SJSA1 (cell line): ENCODE results near the gene IKBKG. TPM values are rescaled to one million over a fixed set of nuclear protein-coding genes. Genes with fewer than 3 reads are reported as not detected.
A peak's percentile ranks its signal among the peaks of the same experiment; 100 is the strongest.
"Not testable (repeated sequence)": the region's sequence is repeated elsewhere in the genome, so short reads cannot be mapped to it uniquely, and the experiment has no call there.

Experiments used
- DNase-seq, 2 experiments: peaks; one replicate each; pipeline ENCODE4 v3.0.0-alpha.2; 2015 to 2020; ENCODE audit warnings: low spot score in 2 of 2, low read depth in 1 of 2
- H3K27ac ChIP-seq: fragments of 250-450 bp; sonication (Bioruptor Pico); 2 replicates; pipeline ENCODE4 v1.5.1; 2020; ENCODE audit warnings: mild to moderate bottlenecking, moderate library complexity
- H3K27me3 ChIP-seq: fragments of 250-450 bp; sonication (Bioruptor Pico); replicated peaks from 2 replicates; pipeline ENCODE4 v1.5.1; 2020; ENCODE audit warnings: mild to moderate bottlenecking, moderate library complexity
- H3K36me3 ChIP-seq: fragments of 250-450 bp; sonication (Bioruptor Pico); 2 replicates; pipeline ENCODE4 v1.5.1; 2020; ENCODE audit warnings: mild to moderate bottlenecking
- H3K4me1 ChIP-seq: fragments of 250-450 bp; sonication (Bioruptor Pico); replicated peaks from 2 replicates; pipeline ENCODE4 v1.6.1; 2021; ENCODE audit warnings: mild to moderate bottlenecking
- H3K4me3 ChIP-seq: fragments of 250-450 bp; sonication (Bioruptor Pico); 2 replicates; pipeline ENCODE4 v1.5.1; 2020; ENCODE audit warnings: mild to moderate bottlenecking
- H3K9me3 ChIP-seq: fragments of 250-450 bp; sonication (Bioruptor Pico); replicated peaks from 2 replicates; pipeline ENCODE4 v1.5.1; 2020; ENCODE audit warnings: mild to moderate bottlenecking
- total RNA-seq: library from RNA; depleted of rRNA; stranded (reverse); fragments of >200 nt; shearing (Covaris generic); gene quantifications from 2 replicates; pipeline ENCODE4 v1.2.3, GENCODE V29; 2014; rRNA removed

Gene IKBKG, protein sequence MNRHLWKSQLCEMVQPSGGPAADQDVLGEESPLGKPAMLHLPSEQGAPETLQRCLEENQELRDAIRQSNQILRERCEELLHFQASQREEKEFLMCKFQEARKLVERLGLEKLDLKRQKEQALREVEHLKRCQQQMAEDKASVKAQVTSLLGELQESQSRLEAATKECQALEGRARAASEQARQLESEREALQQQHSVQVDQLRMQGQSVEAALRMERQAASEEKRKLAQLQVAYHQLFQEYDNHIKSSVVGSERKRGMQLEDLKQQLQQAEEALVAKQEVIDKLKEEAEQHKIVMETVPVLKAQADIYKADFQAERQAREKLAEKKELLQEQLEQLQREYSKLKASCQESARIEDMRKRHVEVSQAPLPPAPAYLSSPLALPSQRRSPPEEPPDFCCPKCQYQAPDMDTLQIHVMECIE
- total RNA-seq, result 20.6 and 24.2 TPM in 2 replicates

DNA sequence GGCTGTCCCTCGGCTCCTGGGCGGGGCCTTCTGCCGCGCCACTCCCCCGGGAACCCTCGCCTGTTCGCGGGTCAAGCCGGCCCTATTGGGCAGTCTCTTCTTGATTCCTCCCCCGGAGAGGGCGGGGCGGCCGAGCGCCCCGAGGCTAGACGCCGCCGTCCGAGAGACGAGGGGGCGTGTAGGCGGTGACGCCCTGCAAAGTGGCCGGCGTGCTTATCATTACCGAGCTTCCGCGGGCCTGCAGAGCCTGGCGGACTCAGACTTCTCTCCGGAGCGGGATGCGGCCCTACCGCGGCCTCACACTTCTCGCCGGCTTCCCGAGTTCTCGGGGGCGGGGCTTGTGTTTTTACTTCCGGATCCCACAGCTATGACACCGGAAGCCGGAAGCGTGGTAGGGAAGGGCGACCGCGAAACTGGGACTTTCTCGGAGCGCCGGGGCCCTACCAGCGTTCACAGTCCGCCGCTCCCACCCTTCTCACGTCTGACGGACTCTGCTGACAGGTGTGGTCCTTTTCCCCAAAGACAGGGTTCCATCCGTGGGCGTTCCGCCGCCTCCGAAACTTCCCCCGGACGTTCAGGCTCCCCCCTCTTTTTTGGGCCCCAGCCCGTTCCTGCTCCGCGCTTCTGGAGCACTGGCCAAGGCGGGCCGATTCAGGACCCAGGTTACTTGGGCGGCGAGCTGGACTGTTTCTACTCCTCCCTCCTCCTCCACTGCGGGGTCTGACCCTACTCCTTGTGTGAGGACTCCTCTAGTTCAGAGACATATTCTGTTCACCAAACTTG, at the start of gene IKBKG:
TSS of gene IKBKG (plus strand) at position 376 of the 783 bp plus-strand sequence. CDS start 4,383 bp downstream, outside the sequence.
- no peaks in the 10 kb centered on the region for H3K9me3 ChIP-seq
- H3K36me3 ChIP-seq, result peaks cover 28% of the 10 kb centered on the region
- peaks cover 34% of the 10 kb centered on the region for H3K4me1 ChIP-seq
- H3K27ac ChIP-seq, result peak within 1 kb of the TSS; percentile 79
- peak within 1 kb of the TSS; percentile 83 for H3K4me3 ChIP-seq
- no peaks in the 10 kb centered on the region for H3K27me3 ChIP-seq
- peak; percentile 91 to 96 for DNase-seq

DNA sequence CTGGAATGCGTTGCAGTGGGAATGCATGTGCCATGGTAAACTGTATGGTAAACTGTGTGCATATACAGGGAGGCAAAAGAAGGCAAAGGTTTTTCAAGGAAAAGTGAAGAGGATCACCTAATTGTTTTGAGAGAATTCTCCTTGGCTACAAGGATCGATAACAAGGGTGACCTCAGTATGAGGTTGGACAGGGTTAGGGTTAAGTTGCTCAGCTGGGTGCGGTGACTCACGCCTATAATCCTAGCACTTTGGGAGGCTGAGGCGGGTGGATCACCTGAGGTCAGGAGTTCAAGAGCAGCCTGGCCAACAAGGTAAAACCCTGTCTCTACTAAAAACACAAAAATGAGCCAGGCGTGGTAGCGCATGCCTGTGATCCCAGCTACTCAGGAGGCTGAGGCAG, 46.0 kb upstream of the IKBKG start:
- H3K27me3 ChIP-seq, H3K27ac ChIP-seq, H3K4me1 ChIP-seq, H3K9me3 ChIP-seq, DNase-seq, H3K36me3 ChIP-seq, H3K4me3 ChIP-seq: not testable (repeated sequence)

DNA sequence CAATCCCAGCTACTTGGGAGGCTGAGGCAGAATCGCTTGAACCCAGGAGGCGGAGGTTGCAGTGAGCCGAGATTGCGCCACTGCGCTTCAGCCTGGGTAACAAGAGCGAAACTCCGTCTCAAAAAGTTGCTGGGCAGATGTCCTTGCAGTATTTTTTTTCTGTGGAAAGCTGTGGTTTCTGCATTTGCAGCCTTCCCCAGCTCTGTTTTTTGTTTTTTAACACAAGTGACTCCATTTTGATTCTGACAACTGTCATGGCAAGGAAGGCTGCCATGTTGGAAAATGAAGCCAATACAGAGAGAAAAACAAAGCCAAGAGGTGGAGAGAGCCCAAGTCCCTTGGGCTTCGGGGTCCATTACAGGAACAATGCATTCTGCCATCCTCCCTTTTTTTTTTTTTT, 45.3 kb upstream of the IKBKG start:
- Histone ChIP-seq H3K27me3 (no peaks in the 10 kb centered on the region), H3K4me1 (no peaks in the 10 kb centered on the region), H3K36me3 (no peaks in the 10 kb centered on the region), H3K9me3 (no peaks in the 10 kb centered on the region), H3K27ac (no peak overlapping the region), H3K4me3 (no peak overlapping the region)
- no peak for DNase-seq

DNA sequence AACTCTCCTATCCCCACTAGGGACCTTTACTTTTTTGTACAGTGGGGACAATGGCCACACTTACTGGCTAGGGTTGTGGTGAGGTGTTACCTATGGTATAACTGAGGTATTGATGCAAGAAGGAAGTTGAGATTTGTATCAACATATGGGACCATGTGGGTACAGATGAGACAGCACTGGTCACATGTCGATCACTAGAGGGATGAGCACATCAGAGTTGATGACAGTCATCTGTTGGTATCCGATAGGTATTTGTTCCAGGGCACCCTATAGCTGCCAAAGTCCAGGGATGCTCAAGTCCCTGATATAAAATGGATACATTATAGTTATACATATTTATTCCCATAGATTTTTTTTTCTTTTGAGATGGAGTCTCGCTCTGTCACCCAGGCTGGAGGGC, 44.4 kb upstream of the IKBKG start:
- Histone ChIP-seq H3K9me3 (no peaks in the 10 kb centered on the region), H3K27ac (no peak overlapping the region), H3K4me1 (no peaks in the 10 kb centered on the region), H3K4me3 (no peak overlapping the region), H3K27me3 (no peaks in the 10 kb centered on the region), H3K36me3 (no peaks in the 10 kb centered on the region)
- no peak for DNase-seq

DNA sequence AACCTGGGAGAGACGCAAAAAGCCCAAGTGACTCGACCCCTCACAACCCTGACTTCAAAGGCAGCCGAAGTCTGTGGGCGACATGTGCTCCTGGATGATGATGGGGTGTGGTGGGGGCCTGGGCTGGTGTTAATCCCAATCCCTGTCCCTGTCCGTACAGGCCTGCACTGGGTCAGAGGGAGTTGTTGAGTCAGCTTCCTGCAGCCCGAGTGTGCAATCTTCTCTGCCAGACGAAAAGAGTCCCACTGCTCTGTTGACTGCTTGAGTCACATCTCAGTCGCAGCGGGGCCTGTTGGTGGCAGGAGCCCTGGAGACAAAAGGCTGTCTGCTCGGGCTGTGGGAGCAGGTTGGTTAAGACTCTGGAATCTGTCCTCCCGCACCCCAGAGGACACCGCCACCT, 41.7 kb upstream of the IKBKG start:
- Histone ChIP-seq H3K36me3 (no peaks in the 10 kb centered on the region), H3K27me3 (no peaks in the 10 kb centered on the region), H3K4me1 (no peaks in the 10 kb centered on the region), H3K4me3 (no peak overlapping the region), H3K27ac (no peak overlapping the region), H3K9me3 (no peaks in the 10 kb centered on the region)
- DNase-seq, result no peak

DNA sequence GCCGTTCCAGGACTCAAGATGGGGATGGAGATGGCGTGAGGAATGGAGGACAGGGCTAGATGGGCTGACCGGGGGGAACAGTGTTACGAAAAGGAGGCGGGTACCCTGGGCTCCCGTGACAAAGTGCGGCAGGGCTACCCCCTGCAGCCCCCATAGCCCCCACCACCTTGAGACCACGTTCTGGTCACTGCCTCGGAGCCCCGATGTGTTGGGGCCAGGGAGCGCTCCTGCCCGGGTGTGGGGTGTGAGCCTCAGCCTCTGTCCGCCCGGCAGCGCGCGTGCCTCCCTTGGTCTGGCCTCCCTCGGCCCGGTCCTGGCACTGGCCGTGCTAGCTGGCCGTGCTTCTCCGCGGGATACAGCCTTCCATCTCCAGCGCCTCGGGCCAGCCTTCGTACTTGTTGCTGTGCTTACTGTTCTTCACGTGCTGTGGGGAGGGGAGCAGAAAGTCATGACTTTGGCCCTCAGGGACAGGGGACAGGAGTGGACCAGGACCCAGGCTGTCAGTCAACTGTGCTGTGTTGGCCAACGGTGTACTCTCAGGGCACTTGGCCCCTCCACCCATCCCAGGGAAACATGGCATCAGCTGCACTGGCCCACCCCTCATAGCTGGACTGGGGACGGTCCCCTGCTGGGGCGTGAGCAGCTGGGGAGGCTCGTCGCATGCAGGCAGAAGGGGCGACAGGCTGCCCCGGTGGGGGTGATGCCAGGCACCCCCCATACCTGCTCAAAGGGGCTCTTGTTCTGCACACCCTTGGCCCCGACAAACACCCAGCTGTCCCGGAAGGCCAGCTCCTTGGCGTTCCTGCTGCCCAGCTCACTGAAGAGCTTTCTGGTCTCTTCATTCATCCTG, 40.7 kb upstream of the IKBKG start:
- Histone ChIP-seq H3K9me3 (no peaks in the 10 kb centered on the region), H3K27ac (no peak overlapping the region), H3K4me1 (no peaks in the 10 kb centered on the region), H3K27me3 (no peaks in the 10 kb centered on the region), H3K36me3 (no peaks in the 10 kb centered on the region), H3K4me3 (no peak overlapping the region)
- DNase-seq, result no peak

DNA sequence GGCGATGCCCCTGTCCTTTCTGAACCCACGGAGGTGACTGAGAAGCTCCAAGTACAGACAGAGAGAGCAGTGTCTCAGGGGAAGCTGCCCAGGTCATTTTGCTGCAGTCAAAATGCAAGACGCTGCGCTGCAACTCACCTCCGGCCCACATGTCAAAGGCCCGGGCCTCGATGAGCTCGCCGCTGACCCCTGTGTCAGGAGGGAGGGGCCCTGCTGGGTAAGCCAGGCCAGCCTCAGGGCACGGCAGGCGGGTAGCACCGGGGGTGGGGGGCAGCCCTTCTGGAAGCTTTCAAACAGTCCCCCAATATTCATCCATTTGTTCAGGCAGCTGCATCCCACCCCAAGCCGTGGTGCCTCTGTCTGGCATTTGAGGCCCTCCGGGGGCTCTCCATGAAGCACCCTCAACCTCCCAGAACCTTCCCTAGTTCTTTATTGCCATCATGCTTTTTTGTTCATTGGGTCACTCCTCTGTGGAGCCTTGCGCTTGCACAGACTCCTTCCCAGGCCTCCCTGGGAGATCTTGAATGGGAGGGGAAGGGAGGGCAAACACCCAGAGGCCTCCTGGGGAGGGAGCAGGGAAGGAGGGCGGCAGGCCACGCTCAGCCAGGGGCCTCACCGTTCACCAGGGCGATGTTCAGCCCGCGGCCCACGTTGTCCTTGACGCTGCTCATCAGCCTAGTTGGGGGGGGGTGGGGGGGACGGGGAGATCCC, 39.6 kb upstream of the IKBKG start:
- DNase-seq, result no peak
- Histone ChIP-seq H3K9me3 (no peaks in the 10 kb centered on the region), H3K27me3 (no peaks in the 10 kb centered on the region), H3K4me3 (no peak overlapping the region), H3K27ac (no peak overlapping the region), H3K4me1 (no peaks in the 10 kb centered on the region), H3K36me3 (no peaks in the 10 kb centered on the region)

DNA sequence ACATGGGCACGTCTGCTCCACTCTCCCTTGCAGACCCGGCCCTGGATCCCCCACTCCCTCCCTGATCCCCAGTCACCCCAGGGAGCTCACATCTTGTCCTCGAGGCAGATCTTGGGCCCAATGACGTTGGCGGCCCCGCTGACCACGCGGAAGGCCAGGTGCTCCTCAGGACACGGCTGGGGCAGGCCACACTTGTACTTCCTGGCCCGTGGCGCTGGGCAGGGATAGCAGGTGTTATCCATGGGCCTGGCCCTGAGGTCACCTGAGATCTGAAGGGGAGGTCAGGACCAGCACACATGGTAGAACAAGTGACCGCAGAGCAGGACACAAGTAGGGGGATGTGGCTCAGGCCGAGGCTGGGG, 39.1 kb upstream of the IKBKG start:
- Histone ChIP-seq H3K4me3 (no peak overlapping the region), H3K9me3 (no peaks in the 10 kb centered on the region), H3K27ac (no peak overlapping the region), H3K4me1 (no peaks in the 10 kb centered on the region), H3K27me3 (no peaks in the 10 kb centered on the region), H3K36me3 (no peaks in the 10 kb centered on the region)
- no peak for DNase-seq

DNA sequence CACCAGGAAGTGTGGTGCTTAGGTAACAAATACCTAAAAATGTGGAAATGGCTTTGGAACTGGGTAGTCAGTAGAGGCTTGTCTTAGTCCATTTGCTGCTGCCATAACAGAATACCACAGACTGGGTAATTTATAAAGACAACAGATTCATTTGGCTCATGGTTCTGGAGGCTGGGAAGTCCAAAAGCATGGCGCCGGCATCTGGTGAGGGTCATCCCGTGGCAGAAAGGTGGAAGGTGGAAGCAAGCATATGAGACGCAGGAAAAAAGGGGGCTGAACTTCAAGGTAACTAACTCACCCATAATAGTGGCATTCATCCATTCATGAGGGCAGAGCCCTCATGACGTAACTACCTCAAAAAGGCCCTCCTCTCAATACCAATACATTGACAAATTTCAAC, 38.0 kb upstream of the IKBKG start:
- no peaks in the 10 kb centered on the region for H3K36me3 ChIP-seq
- no peak overlapping the region for H3K27ac ChIP-seq
- H3K4me1 ChIP-seq, result no peaks in the 10 kb centered on the region
- H3K9me3 ChIP-seq, result no peaks in the 10 kb centered on the region
- DNase-seq, result no peak
- no peak overlapping the region for H3K4me3 ChIP-seq
- H3K27me3 ChIP-seq, result no peaks in the 10 kb centered on the region

DNA sequence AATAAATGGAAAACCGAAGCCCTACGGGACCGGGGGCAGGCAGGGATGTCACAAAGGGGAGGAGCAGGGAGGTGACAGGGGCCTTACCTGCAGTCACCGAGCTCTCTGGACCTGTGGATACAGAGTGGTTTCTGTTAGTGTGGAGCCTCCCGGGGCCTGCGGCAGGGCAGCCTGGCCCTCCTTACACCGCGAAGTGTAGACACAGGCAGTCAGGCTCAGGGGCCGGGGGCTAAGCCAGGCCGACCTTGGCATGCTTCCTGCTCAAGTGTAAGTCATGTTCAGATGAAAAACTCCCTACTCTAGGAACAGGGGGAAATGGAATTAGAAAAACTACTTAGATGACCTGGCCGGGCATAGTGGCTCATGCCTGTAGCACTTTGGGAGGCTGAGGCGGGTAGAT, 35.7 kb upstream of the IKBKG start:
- peaks cover 5% of the 10 kb centered on the region for H3K4me1 ChIP-seq
- DNase-seq, result no peak
- H3K9me3 ChIP-seq, result no peaks in the 10 kb centered on the region
- no peaks in the 10 kb centered on the region; the same call in 1 of the 2 replicates for H3K36me3 ChIP-seq
- H3K27me3 ChIP-seq, result no peaks in the 10 kb centered on the region
- H3K27ac ChIP-seq, result no peak overlapping the region
- no peak overlapping the region for H3K4me3 ChIP-seq

DNA sequence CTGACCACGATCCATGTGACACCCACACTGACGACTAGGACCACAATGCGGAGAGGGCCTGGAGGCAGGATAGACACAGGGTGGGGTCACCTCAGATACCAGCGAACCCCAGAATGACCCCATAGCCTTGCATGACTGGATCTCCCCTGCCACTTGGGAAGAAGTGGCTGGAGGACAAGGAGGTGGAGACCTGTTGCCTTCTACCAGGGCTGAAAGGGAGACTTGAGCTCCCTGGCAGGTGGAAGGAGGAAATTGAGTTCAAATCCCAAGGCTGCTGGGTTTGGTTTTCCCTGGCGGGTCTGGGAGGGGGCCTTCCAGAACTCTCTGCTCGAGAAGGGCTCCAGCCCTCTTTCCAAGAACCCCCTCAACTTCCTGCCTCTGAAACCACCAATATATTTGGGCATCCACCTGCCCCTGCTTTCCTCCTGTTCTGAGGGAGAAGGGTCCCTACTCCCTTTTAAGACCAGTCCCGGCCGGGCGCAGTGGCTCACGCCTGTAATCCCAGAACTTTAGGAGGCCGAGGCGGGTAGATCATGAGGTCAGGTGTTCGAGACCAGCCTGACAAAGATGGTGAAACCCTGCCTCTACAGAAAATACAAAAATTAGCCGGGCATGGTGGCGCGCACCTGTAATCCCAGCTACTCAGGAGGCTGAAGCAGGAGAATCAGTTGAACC, 34.4 kb upstream of the IKBKG start:
- DNase-seq, result no peak
- Histone ChIP-seq H3K27ac (no peak overlapping the region), H3K4me1 (peaks cover 17% of the 10 kb centered on the region), H3K36me3 (no peaks in the 10 kb centered on the region; the same call in 1 of the 2 replicates), H3K4me3 (no peak overlapping the region), H3K9me3 (no peaks in the 10 kb centered on the region), H3K27me3 (no peaks in the 10 kb centered on the region)

DNA sequence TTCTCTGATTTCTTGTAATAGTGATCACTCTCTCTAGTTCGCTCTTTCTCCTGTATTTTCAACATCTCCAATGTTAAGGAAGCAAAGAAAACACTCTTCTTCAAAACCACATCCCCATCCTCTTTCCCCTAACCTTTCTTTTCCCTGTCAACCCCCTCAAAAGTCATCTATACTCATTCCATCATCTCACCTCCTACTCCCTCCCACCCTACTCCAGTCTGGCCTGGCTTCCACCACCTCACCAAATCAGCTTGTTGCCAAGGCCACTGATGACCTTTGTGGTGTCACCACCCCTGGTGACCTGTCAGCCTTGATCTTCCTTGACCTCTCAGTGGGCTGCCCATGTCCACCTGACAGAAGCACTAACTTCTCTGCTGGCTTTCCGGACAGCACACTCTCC, 33.7 kb upstream of the IKBKG start:
- DNase-seq, result no peak
- Histone ChIP-seq H3K27me3 (no peaks in the 10 kb centered on the region), H3K4me3 (no peak overlapping the region)

More for the DNA sequence above, 33.7 kb upstream of the IKBKG start:
- H3K9me3 ChIP-seq, result no peaks in the 10 kb centered on the region
- no peak overlapping the region for H3K27ac ChIP-seq
- peaks cover 21% of the 10 kb centered on the region for H3K4me1 ChIP-seq
- H3K36me3 ChIP-seq, result no peaks in the 10 kb centered on the region; the same call in 1 of the 2 replicates
